Ovary (tissue), 9 donors: ENCODE results near the gene CLEC16A. TPM values are rescaled to one million over a fixed set of nuclear protein-coding genes. Genes with fewer than 3 reads are reported as not detected.
A peak's percentile ranks its signal among the peaks of the same experiment; 100 is the strongest.

Experiments used
- DNase-seq, 5 donors: peaks; one replicate each; pipeline ENCODE4 v3.0.0-alpha.2; 2019 to 2020
- H3K27ac ChIP-seq, 2 donors: fragments of 200-600 bp; one replicate each; pipeline versions ENCODE4 v1.5.1 to v1.8.0; 2019 to 2022
- H3K27me3 ChIP-seq: fragments of 200-600 bp; one replicate; pipeline ENCODE4 v1.8.0; 2022
- H3K36me3 ChIP-seq: fragments of 200-600 bp; sonication (generic); one replicate; pipeline ENCODE4 v1.5.1; 2019
- H3K4me1 ChIP-seq: one replicate; pipeline ENCODE4 v1.8.1; 2013; ENCODE audit warnings: mild to moderate bottlenecking, moderate library complexity; ENCODE audit not compliant: insufficient read depth
- H3K4me3 ChIP-seq: fragments of 200-600 bp; sonication (generic); one replicate; pipeline ENCODE4 v1.5.1; 2017
- H3K9me3 ChIP-seq, 2 donors: fragments of 200-600 bp in 1 of 2; sonication (generic) in 1 of 2; one replicate each; pipeline versions ENCODE4 v1.5.1 to v1.8.1; 2013 to 2019; ENCODE audit warnings: mild to moderate bottlenecking in 1 of 2, moderate library complexity in 1 of 2
- CTCF ChIP-seq, 3 donors: fragments of 450-650 bp in 2 of 3; fragments of 200-600 bp in 1 of 3; IDR thresholded peaks; one replicate each; pipeline versions ENCODE4 v1.5.1 to v1.8.0; 2016 to 2022; ENCODE audit warnings: antibody characterized with exemption in 3 of 3, mild to moderate bottlenecking in 1 of 3
- EP300 ChIP-seq: sonication (generic); formaldehyde crosslinking; IDR thresholded peaks from one replicate; pipeline ENCODE4 v1.6.1; 2017; ENCODE audit warnings: antibody characterized with exemption
- POLR2A ChIP-seq: fragments of 450-650 bp; IDR thresholded peaks from one replicate; pipeline ENCODE4 v1.6.1; 2017; ENCODE audit warnings: antibody characterized with exemption, mild to moderate bottlenecking, moderate library complexity
- WGBS, 3 donors: extraction: QIAGEN DNeasy Blood & Tissue Kit in 1 of 3; methylation state at CpG; one replicate each; pipeline versions ENCODE4 v1.1.5 to v1.1.7; 2013 to 2017; 5-methylcytosine and 5-hydroxymethylcytosine counted together
- intact Hi-C, 4 donors: fragments of 100-400 bp; cut with DNase I; formaldehyde crosslinking; loops; one replicate each; pipeline versions ENCODE4 v1.11.0 to v1.15.1; 2022 to 2023
- polyA plus RNA-seq, 2 donors: library from polyadenylated mRNA; stranded (reverse); fragments of 200-250 nt in 1 of 2; fragments of 350-450 nt in 1 of 2; fragmentation: Illumina TruSeq in 1 of 2; extraction: RNeasy Lipid Tissue Mini Kit (QIAGEN cat#74804) in 1 of 2; gene quantifications; one replicate each; pipeline ENCODE4 v1.2.3, GENCODE V29; 2013 to 2014
- total RNA-seq, 7 donors: library from RNA; depleted of rRNA in 2 of 7; stranded (reverse); fragments of >200 nt in 2 of 7; fragmentation: NEBNext Ultra II Directional in 3 of 7; extraction: Animal tissue kit (Norgen Biotek cat#: 25700) in 3 of 7; gene quantifications; one replicate each; pipeline versions ENCODE4 v1.1.0 to v1.2.4, GENCODE V29; 2016 to 2023
- donor health status: DM: no; HTN: no; CAD: no; lungs with moderate emphysema.
- donor health status: DM: no; HTN: no; CAD: no.
- donor health status: Bipolar disorder and iron deficiency.
- donor health status: DM: yes; HTN: yes; CAD: no.
- donor health status: DM: no; HTN: no; CAD: no.
- donor health status: DM: yes; HTN: yes; CAD: no.

Gene CLEC16A
- total and polyA plus RNA-seq, 9 donors: 6.4 to 28.1 (median 16.5) TPM

- H3K27ac ChIP-seq: peak overlapping the region in 1 of 2 donors; percentile 39
Observed at GRCh38 chr16:10972108-10972818, 27.9 kb downstream of the CLEC16A start.

GRCh38 chr16:10972819-10973464 lies 28.6 kb downstream of the CLEC16A start:
- no peaks in the 10 kb centered on the region for H3K9me3 ChIP-seq
- DNase-seq: no peak
- TF ChIP-seq EP300: no peak
- no peak for TF ChIP-seq CTCF (IDR thresholded peaks at IDR 0.05)
- no peak for TF ChIP-seq POLR2A
- H3K4me3 ChIP-seq: no peak overlapping the region
- H3K27ac ChIP-seq: no peak overlapping the region
- H3K36me3 ChIP-seq: no peaks in the 10 kb centered on the region
- intact Hi-C loops: loop anchor here in 3 of 4 donors (2.0 to 10.0 kb wide), 4 partner anchors 112 to 389 kb away; partner anchors contain the start of gene SOCS1 (in 1 of the 3)
- 52 to 69% (median 61%) methylated on average over 12 of the region's 12 CpGs for WGBS, 3 donors
- peaks cover 7% of the 10 kb centered on the region for H3K4me1 ChIP-seq
- H3K27me3 ChIP-seq: no peaks in the 10 kb centered on the region

More at GRCh38 chr16:10972108-10972818, 27.9 kb downstream of the CLEC16A start:
- Histone ChIP-seq H3K36me3 (no peaks in the 10 kb centered on the region), H3K4me1 (peaks cover 7% of the 10 kb centered on the region), H3K4me3 (no peak overlapping the region), H3K9me3 (no peaks in the 10 kb centered on the region), H3K27me3 (no peaks in the 10 kb centered on the region)
- peak; percentile 35 to 63 (median 59) for DNase-seq
- intact Hi-C loops: loop anchor here in 3 of 4 donors (2.0 to 10.0 kb wide), 4 partner anchors 113 to 390 kb away; partner anchors contain the start of gene SOCS1 (in 1 of the 3)
- WGBS, 3 donors: 13 to 26% (median 21%) methylated on average over 4 of the region's 4 CpGs
- TF ChIP-seq CTCF (IDR thresholded peaks at IDR 0.05) (no peak), EP300 (no peak), POLR2A (no peak)

GRCh38 chr16:10976634-10977033 lies 32.3 kb downstream of the CLEC16A start:
- Histone ChIP-seq H3K4me3 (no peak overlapping the region), H3K36me3 (no peaks in the 10 kb centered on the region), H3K9me3 (no peaks in the 10 kb centered on the region), H3K27ac (no peak overlapping the region), H3K4me1 (peaks cover 10% of the 10 kb centered on the region), H3K27me3 (no peaks in the 10 kb centered on the region)
- WGBS, 3 donors: 68 to 88% (median 73%) methylated on average over 3 of the region's 3 CpGs
- intact Hi-C loops: loop anchor here in 1 of 4 donors (10.0 kb wide), 1 partner anchor 108 kb away; no protein-coding TSS in a partner anchor
- TF ChIP-seq EP300 (no peak), CTCF (IDR thresholded peaks at IDR 0.05) (no peak), POLR2A (no peak)
- no peak for DNase-seq

DNA sequence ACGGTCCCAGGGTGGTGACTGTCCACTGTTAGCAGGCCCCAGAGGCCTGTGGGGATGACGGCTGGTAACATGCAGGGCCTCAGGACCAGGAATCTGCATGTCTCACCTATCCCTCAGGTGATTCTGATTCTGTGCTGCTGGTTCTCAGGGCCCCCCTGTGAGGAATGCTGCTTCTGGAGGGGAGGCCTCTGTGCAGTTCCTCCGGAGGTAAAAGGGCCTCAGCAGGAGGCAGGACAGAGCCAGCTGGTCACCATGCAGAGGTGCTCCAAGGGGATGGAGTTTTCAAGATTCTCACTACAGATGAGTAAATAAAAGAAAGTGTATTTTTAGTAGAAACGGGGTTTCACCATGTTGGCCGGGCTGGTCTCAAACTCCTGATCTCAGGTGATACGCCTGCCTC lies 33.8 kb downstream of the CLEC16A start:
- DNase-seq: no peak
- Histone ChIP-seq H3K4me1 (peaks cover 2% of the 10 kb centered on the region), H3K4me3 (no peak overlapping the region), H3K27ac (peak overlapping the region in 1 of 2 donors; percentile 79), H3K36me3 (no peaks in the 10 kb centered on the region), H3K27me3 (no peaks in the 10 kb centered on the region), H3K9me3 (no peaks in the 10 kb centered on the region)
- 87 to 90% (median 89%) methylated on average over 6 of the region's 6 CpGs for WGBS, 3 donors
- no peak for TF ChIP-seq POLR2A
- TF ChIP-seq EP300: no peak
- TF ChIP-seq CTCF (IDR thresholded peaks at IDR 0.05): no peak
- intact Hi-C loops: loop anchor here in 1 of 4 donors (10.0 kb wide), 1 partner anchor 107 kb away; no protein-coding TSS in a partner anchor
